GM12873 (cell line): ENCODE results near the gene POC1B.

Experiments used
- CTCF ChIP-seq: IDR thresholded peaks from 2 replicates; pipeline ENCODE4 v1.5.1; 2012; ENCODE audit warnings: low read depth, mild to moderate bottlenecking, moderate library complexity, low read length, control low read depth; ENCODE audit not compliant: insufficient read depth; ENCODE audit errors: missing control alignments

POC1B gene

GRCh38 chr12:89421092-89421835 lies 104.6 kb downstream of the POC1B start:
- peak; percentile 24 for TF ChIP-seq CTCF

- TF ChIP-seq CTCF, result no peak
These were observed 107.5 kb downstream of the POC1B start for GRCh38 chr12:89418228-89418910.

- no peak for TF ChIP-seq CTCF
These were observed 108.4 kb downstream of the POC1B start for GRCh38 chr12:89417246-89417977.

- no peak for TF ChIP-seq CTCF
These were observed 109.6 kb downstream of the POC1B start for GRCh38 chr12:89416049-89416792.

- TF ChIP-seq CTCF, result no peak
These were observed 111.0 kb downstream of the POC1B start for GRCh38 chr12:89414851-89415250.

- no peak for TF ChIP-seq CTCF
These were observed 111.5 kb downstream of the POC1B start for GRCh38 chr12:89414322-89414721.
